ENCODE data around the gene COPRS. TPM values are rescaled to one million over a fixed set of nuclear protein-coding genes. Genes with fewer than 3 reads are reported as not detected.
A peak's percentile ranks its signal among the peaks of the same experiment; 100 is the strongest.

The COPRS gene
- total RNA-seq, 1 donor from 2014 or later = 42.1 TPM

DNA sequence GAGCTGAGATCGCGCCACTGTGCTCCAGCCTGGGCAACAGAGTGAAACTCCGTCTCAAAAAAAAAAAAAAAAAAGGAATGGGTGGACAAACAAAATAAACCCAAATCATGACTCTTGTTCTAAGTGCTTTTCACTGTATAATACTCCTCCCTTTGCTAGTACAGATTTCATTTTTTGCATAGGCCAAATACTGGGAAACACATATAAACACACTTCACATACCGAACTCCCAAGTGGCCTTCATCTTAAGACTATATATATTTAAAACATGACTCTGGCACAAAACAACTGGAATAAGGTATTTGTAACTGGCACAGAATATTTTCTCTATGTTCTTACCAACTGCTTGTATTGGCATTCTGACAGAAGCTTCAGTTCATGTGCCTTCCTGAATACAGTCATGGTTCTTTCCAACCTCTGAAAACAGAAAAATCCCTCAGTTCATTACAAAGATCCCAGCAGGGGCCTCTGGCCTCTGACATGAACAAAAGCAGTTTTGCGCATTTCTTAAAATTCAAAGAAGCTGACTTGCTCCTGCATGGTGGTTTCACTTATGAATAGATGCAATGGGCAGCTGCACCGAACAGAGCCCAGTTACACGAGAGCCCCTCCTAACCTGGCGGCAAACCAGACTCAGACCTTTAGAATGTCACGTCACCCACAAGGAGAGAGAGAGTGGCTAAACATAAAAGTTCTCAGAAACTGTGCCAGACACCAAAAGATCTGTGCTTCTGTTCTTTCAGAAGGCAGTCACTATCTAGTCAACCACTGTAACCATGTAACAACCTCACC is 19.1 kb upstream of the COPRS start:
- peaks cover 16% of the 10 kb centered on the region for H3K36me3 Mint-ChIP-seq (ENCODE audit: low read depth)
- DNase-seq (ENCODE audit: low spot score) = no peak
- H3K4me3 Mint-ChIP-seq (ENCODE audit: unreplicated experiment) = peak overlapping the region; percentile 48
- H3K27me3 Mint-ChIP-seq (ENCODE audit: low read depth) = no peaks in the 10 kb centered on the region
- TF ChIP-seq CTCF (IDR thresholded peaks at IDR 0.05) = no peak
- H3K9me3 Mint-ChIP-seq (ENCODE audit: low read depth) = no peaks in the 10 kb centered on the region
- peak overlapping the region; percentile 97 for H3K27ac Mint-ChIP-seq (ENCODE audit: unreplicated experiment)
- H3K4me1 Mint-ChIP-seq (ENCODE audit: low read depth) = peaks cover 28% of the 10 kb centered on the region

DNA sequence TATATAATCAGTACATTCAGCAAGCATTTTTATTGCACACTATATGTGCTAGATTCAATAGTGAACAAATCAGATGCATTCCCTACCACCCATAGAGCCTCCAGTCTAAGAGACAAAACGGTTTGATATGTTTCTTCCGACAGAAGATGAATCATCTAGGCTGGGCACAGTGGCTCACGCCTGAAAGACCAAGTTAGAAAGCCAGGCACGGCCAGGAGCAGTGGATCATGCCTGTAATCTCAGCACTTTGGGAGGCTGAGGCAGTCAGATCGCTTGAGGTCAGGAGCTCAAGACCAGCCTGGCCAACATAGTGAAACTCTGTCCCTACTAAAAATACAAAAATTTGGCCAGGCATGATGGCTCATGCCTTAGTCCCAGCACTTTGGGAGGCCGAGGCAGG is 18.3 kb upstream of the COPRS start:
- Mint-ChIP-seq H3K4me1 (ENCODE audit: low read depth) (peaks cover 28% of the 10 kb centered on the region), H3K36me3 (ENCODE audit: low read depth) (peaks cover 18% of the 10 kb centered on the region), H3K9me3 (ENCODE audit: low read depth) (no peaks in the 10 kb centered on the region), H3K4me3 (ENCODE audit: unreplicated experiment) (no peak overlapping the region), H3K27ac (ENCODE audit: unreplicated experiment) (peak overlapping the region; percentile 97), H3K27me3 (ENCODE audit: low read depth) (no peaks in the 10 kb centered on the region)
- DNase-seq (ENCODE audit: low spot score) = no peak
- TF ChIP-seq CTCF (IDR thresholded peaks at IDR 0.05) = no peak

GRCh38 chr17:31875081-31875480 is 16.0 kb upstream of the COPRS start:
- no peaks in the 10 kb centered on the region for H3K27me3 Mint-ChIP-seq (ENCODE audit: low read depth)
- H3K4me1 Mint-ChIP-seq (ENCODE audit: low read depth) = peaks cover 24% of the 10 kb centered on the region
- TF ChIP-seq CTCF (IDR thresholded peaks at IDR 0.05) = no peak
- H3K4me3 Mint-ChIP-seq (ENCODE audit: unreplicated experiment) = no peak overlapping the region
- H3K36me3 Mint-ChIP-seq (ENCODE audit: low read depth) = peaks cover 16% of the 10 kb centered on the region
- H3K27ac Mint-ChIP-seq (ENCODE audit: unreplicated experiment) = no peak overlapping the region
- no peak for DNase-seq (ENCODE audit: low spot score)
- H3K9me3 Mint-ChIP-seq (ENCODE audit: low read depth) = no peaks in the 10 kb centered on the region

- Mint-ChIP-seq H3K4me1 (ENCODE audit: low read depth) (no peaks in the 10 kb centered on the region), H3K27me3 (ENCODE audit: low read depth) (no peaks in the 10 kb centered on the region), H3K4me3 (ENCODE audit: unreplicated experiment) (no peak overlapping the region), H3K27ac (ENCODE audit: unreplicated experiment) (no peak overlapping the region), H3K36me3 (ENCODE audit: low read depth) (peaks cover 34% of the 10 kb centered on the region), H3K9me3 (ENCODE audit: low read depth) (no peaks in the 10 kb centered on the region)
- no peak for DNase-seq (ENCODE audit: low spot score)
- no peak for TF ChIP-seq CTCF (IDR thresholded peaks at IDR 0.05)
Measured at GRCh38 chr17:31869797-31870568, 10.9 kb upstream of the COPRS start.

DNA sequence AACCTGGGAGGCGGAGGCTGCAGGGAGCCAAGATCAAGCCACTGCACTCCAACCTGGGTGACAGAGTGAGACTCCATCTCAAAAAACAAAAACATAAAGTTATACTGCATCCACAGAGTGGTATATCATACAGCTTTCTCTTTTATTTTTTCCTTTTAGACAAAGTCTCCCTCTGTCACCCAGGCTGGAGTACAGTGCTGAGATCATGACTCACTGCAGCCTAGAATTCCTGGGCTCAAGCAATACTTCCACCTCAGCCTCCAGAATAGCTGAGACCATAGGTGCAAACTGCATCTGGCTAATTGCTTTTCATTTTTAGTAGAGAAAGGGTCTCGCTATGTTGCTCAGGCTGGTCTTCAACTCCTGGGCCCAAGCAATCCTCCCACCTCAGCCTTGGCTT is 10.0 kb upstream of the COPRS start:
- Mint-ChIP-seq H3K27me3 (ENCODE audit: low read depth) (no peaks in the 10 kb centered on the region), H3K4me1 (ENCODE audit: low read depth) (no peaks in the 10 kb centered on the region), H3K9me3 (ENCODE audit: low read depth) (no peaks in the 10 kb centered on the region), H3K27ac (ENCODE audit: unreplicated experiment) (no peak overlapping the region), H3K36me3 (ENCODE audit: low read depth) (peaks cover 34% of the 10 kb centered on the region), H3K4me3 (ENCODE audit: unreplicated experiment) (no peak overlapping the region)
- TF ChIP-seq CTCF (IDR thresholded peaks at IDR 0.05) = no peak
- no peak for DNase-seq (ENCODE audit: low spot score)

Measured in chondrocyte (in vitro differentiated cells).